Measurements from ENCODE around the gene MTMR11.
"Not testable (repeated sequence)": the region's sequence is repeated elsewhere in the genome, so short reads cannot be mapped to it uniquely, and the experiment has no call there.

Gene MTMR11

GRCh38 chr1:149962039-149962647 is 25.5 kb upstream of the MTMR11 start:
- Histone ChIP-seq H2AFZ (ENCODE audit: insufficient read depth, low read length, poor library complexity) (no peak overlapping the region), H3K4me1 (ENCODE audit: control insufficient read depth in 1 of 2, insufficient read depth in 2 of 2, low read length in 2 of 2) (no peaks in the 10 kb centered on the region), H3K27ac (ENCODE audit: low read depth, low read length) (no peak overlapping the region), H3K18ac (ENCODE audit: low read length) (no peak overlapping the region), H2BK5ac (ENCODE audit: low read depth, low read length, poor library complexity) (no peak overlapping the region), H3K79me1 (ENCODE audit: low read length) (no peaks in the 10 kb centered on the region), H3K27me3 (ENCODE audit: insufficient read depth, low read length) (no peaks in the 10 kb centered on the region), H4K12ac (ENCODE audit: low read depth, low read length) (no peak overlapping the region), H3K4ac (ENCODE audit: low read depth, low read length) (no peak overlapping the region), H4K91ac (ENCODE audit: low read depth, low read length) (no peak overlapping the region), H3K23ac (ENCODE audit: low read length) (no peak overlapping the region), H3K14ac (ENCODE audit: low read length) (no peak overlapping the region), H3K36me3 (ENCODE audit: control insufficient read depth in 1 of 2, insufficient read depth in 2 of 2, low read length in 2 of 2) (peaks cover 43 to 44% of the 10 kb centered on the region in 2 experiments), H3K9ac (ENCODE audit: low read length) (no peak overlapping the region), H3K9me3 (ENCODE audit: insufficient read depth, low read depth, low read length) (peaks cover 5% of the 10 kb centered on the region), H2AK5ac (ENCODE audit: low read length) (no peak overlapping the region), H3K79me2 (ENCODE audit: control insufficient read depth, insufficient read depth, low read length, poor library complexity) (no peaks in the 10 kb centered on the region), H2BK120ac (ENCODE audit: insufficient read depth, low read length, poor library complexity) (no peak overlapping the region), H2BK12ac (ENCODE audit: low read length) (no peak overlapping the region), H4K8ac (ENCODE audit: low read depth, low read length) (no peak overlapping the region), H3K4me2 (ENCODE audit: low read length) (no peak overlapping the region), H3K4me3 (ENCODE audit: low read depth, low read length) (no peak overlapping the region)
- DNase-seq = peak; percentile 55 to 88
- no CpG with 5 or more reads among the region's 3 CpGs for WGBS (ENCODE audit: extremely low coverage, insufficient coverage, insufficient read length)

DNA sequence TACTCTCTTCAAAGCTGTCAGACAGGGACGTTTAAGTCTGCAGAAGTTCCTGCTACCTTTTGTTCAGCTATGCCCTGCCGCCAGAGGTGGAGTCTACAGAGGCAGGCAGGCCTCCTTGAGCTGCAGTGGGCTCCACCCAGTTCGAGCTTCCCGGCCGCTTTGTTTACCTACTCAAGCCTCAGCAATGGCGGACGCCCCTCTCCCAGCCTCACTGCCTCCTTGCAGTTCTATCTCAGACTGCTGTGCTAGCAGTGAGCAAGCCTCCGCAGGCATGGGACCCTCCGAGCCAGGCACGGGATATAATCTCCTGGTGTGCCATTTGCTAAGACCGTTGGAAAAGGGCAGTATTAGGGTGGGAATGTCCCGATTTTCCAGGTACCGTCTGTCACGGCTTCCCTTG is 20.9 kb upstream of the MTMR11 start:
- DNase-seq; H3K9ac ChIP-seq (ENCODE audit: low read length); H3K23ac ChIP-seq (ENCODE audit: low read length); H3K4me3 ChIP-seq (ENCODE audit: low read depth, low read length); H3K4me2 ChIP-seq (ENCODE audit: low read length); H3K14ac ChIP-seq (ENCODE audit: low read length); H4K8ac ChIP-seq (ENCODE audit: low read depth, low read length); H2BK12ac ChIP-seq (ENCODE audit: low read length); H2BK120ac ChIP-seq (ENCODE audit: insufficient read depth, low read length, poor library complexity); H3K27me3 ChIP-seq (ENCODE audit: insufficient read depth, low read length); H3K4me1 ChIP-seq (ENCODE audit: control insufficient read depth in 1 of 2, insufficient read depth in 2 of 2, low read length in 2 of 2); H3K4ac ChIP-seq (ENCODE audit: low read depth, low read length); H3K79me1 ChIP-seq (ENCODE audit: low read length); H2BK5ac ChIP-seq (ENCODE audit: low read depth, low read length, poor library complexity); H3K18ac ChIP-seq (ENCODE audit: low read length); H2AK5ac ChIP-seq (ENCODE audit: low read length); H2AFZ ChIP-seq (ENCODE audit: insufficient read depth, low read length, poor library complexity); H4K12ac ChIP-seq (ENCODE audit: low read depth, low read length); H4K91ac ChIP-seq (ENCODE audit: low read depth, low read length); H3K9me3 ChIP-seq (ENCODE audit: insufficient read depth, low read depth, low read length); H3K27ac ChIP-seq (ENCODE audit: low read depth, low read length); H3K79me2 ChIP-seq (ENCODE audit: control insufficient read depth, insufficient read depth, low read length, poor library complexity): not testable (repeated sequence)
- no CpG with 5 or more reads among the region's 14 CpGs for WGBS (ENCODE audit: extremely low coverage, insufficient coverage, insufficient read length)
- peaks cover 20 to 26% of the 10 kb centered on the region in 2 experiments for H3K36me3 ChIP-seq (ENCODE audit: control insufficient read depth in 1 of 2, insufficient read depth in 2 of 2, low read length in 2 of 2)

GRCh38 chr1:149949911-149950310 is 13.2 kb upstream of the MTMR11 start:
- no peak overlapping the region for H4K91ac ChIP-seq (ENCODE audit: low read depth, low read length)
- H3K18ac ChIP-seq (ENCODE audit: low read length) = no peak overlapping the region
- H3K27ac ChIP-seq (ENCODE audit: low read depth, low read length) = no peak overlapping the region
- H3K27me3 ChIP-seq (ENCODE audit: insufficient read depth, low read length) = no peaks in the 10 kb centered on the region
- H2AK5ac ChIP-seq (ENCODE audit: low read length) = no peak overlapping the region
- WGBS (ENCODE audit: extremely low coverage, insufficient coverage, insufficient read length) = no CpG with 5 or more reads among the region's 6 CpGs
- no peaks in the 10 kb centered on the region for H3K79me2 ChIP-seq (ENCODE audit: control insufficient read depth, insufficient read depth, low read length, poor library complexity)
- H3K4me2 ChIP-seq (ENCODE audit: low read length) = no peak overlapping the region
- H2BK120ac ChIP-seq (ENCODE audit: insufficient read depth, low read length, poor library complexity) = no peak overlapping the region
- no peak overlapping the region for H3K23ac ChIP-seq (ENCODE audit: low read length)
- no peak overlapping the region for H3K4me3 ChIP-seq (ENCODE audit: low read depth, low read length)
- H2BK5ac ChIP-seq (ENCODE audit: low read depth, low read length, poor library complexity) = no peak overlapping the region
- no peak overlapping the region for H4K12ac ChIP-seq (ENCODE audit: low read depth, low read length)
- no peaks in the 10 kb centered on the region for H3K4me1 ChIP-seq (ENCODE audit: control insufficient read depth in 1 of 2, insufficient read depth in 2 of 2, low read length in 2 of 2)
- no peak overlapping the region for H2AFZ ChIP-seq (ENCODE audit: insufficient read depth, low read length, poor library complexity)
- no peak for DNase-seq
- H3K36me3 ChIP-seq (ENCODE audit: control insufficient read depth in 1 of 2, insufficient read depth in 2 of 2, low read length in 2 of 2) = peaks cover 13 to 29% of the 10 kb centered on the region in 2 experiments
- H3K79me1 ChIP-seq (ENCODE audit: low read length) = no peaks in the 10 kb centered on the region
- no peak overlapping the region for H3K14ac ChIP-seq (ENCODE audit: low read length)
- no peak overlapping the region for H2BK12ac ChIP-seq (ENCODE audit: low read length)
- H3K4ac ChIP-seq (ENCODE audit: low read depth, low read length) = no peak overlapping the region
- H3K9ac ChIP-seq (ENCODE audit: low read length) = no peak overlapping the region
- H3K9me3 ChIP-seq (ENCODE audit: insufficient read depth, low read depth, low read length) = no peaks in the 10 kb centered on the region
- no peak overlapping the region for H4K8ac ChIP-seq (ENCODE audit: low read depth, low read length)

- Histone ChIP-seq H2AK5ac (ENCODE audit: low read length) (no peak overlapping the region), H4K12ac (ENCODE audit: low read depth, low read length) (no peak overlapping the region), H3K36me3 (ENCODE audit: control insufficient read depth in 1 of 2, insufficient read depth in 2 of 2, low read length in 2 of 2) (peaks cover 26 to 43% of the 10 kb centered on the region in 2 experiments), H2BK12ac (ENCODE audit: low read length) (no peak overlapping the region), H3K27me3 (ENCODE audit: insufficient read depth, low read length) (no peaks in the 10 kb centered on the region), H3K9ac (ENCODE audit: low read length) (no peak overlapping the region), H3K4me2 (ENCODE audit: low read length) (no peak overlapping the region), H2BK5ac (ENCODE audit: low read depth, low read length, poor library complexity) (no peak overlapping the region), H3K79me2 (ENCODE audit: control insufficient read depth, insufficient read depth, low read length, poor library complexity) (no peaks in the 10 kb centered on the region), H3K9me3 (ENCODE audit: insufficient read depth, low read depth, low read length) (no peaks in the 10 kb centered on the region), H4K91ac (ENCODE audit: low read depth, low read length) (no peak overlapping the region), H3K4me1 (ENCODE audit: control insufficient read depth in 1 of 2, insufficient read depth in 2 of 2, low read length in 2 of 2) (no peaks in the 10 kb centered on the region), H3K18ac (ENCODE audit: low read length) (no peak overlapping the region), H3K79me1 (ENCODE audit: low read length) (no peaks in the 10 kb centered on the region), H4K8ac (ENCODE audit: low read depth, low read length) (no peak overlapping the region), H3K14ac (ENCODE audit: low read length) (no peak overlapping the region), H3K23ac (ENCODE audit: low read length) (no peak overlapping the region), H3K27ac (ENCODE audit: low read depth, low read length) (no peak overlapping the region), H3K4me3 (ENCODE audit: low read depth, low read length) (no peak overlapping the region), H3K4ac (ENCODE audit: low read depth, low read length) (no peak overlapping the region), H2BK120ac (ENCODE audit: insufficient read depth, low read length, poor library complexity) (no peak overlapping the region), H2AFZ (ENCODE audit: insufficient read depth, low read length, poor library complexity) (no peak overlapping the region)
- no peak for DNase-seq
- no CpG with 5 or more reads among the region's 4 CpGs for WGBS (ENCODE audit: extremely low coverage, insufficient coverage, insufficient read length)
Measured at GRCh38 chr1:149945206-149945605, 8.5 kb upstream of the MTMR11 start.
